GM15510 (cell line): ENCODE data around the gene NOP16.

ENCODE experiments used
- POLR2A ChIP-seq: IDR thresholded peaks from 3 replicates; pipeline ENCODE4 v1.6.1; 2011; ENCODE audit warnings: borderline replicate concordance; ENCODE audit not compliant: insufficient read length; ENCODE audit errors: extremely low read depth

Gene NOP16, protein sequence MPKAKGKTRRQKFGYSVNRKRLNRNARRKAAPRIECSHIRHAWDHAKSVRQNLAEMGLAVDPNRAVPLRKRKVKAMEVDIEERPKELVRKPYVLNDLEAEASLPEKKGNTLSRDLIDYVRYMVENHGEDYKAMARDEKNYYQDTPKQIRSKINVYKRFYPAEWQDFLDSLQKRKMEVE

DNA sequence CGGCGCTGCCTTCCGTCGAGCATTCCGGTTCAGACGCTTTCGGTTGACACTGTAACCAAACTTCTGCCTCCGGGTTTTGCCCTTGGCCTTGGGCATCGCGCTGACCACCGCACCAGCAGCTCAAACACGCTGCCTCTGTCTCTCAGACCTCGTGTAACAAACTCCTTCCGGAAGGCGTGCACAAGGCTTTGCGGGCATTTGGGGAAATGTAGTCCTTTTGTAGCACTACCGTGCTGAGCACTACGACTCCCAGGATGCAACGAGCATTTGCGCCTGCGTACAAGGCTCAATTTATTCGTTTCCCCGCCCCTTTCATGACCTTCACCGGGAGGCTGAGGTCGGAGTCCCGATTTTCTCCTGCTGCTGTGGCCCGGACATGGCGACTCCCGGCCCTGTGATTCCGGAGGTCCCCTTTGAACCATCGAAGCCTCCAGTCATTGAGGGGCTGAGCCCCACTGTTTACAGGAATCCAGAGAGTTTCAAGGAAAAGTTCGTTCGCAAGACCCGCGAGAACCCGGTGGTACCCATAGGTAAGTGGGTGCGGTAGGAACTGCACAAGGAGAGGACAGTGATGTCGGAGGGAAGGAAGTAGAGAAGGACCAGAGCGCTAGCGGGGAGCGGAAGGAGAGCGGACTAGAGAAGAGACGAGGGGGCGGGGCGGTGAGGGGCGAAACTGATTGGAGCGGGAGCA is at the start of gene NOP16, which contains the start of gene HIGD2A:
TSS of gene NOP16 (minus strand) at position 155 of the 691 bp plus-strand sequence. CDS start at position 96, 59 bp downstream.
TSS of gene HIGD2A (plus strand) at position 308 of the 691 bp plus-strand sequence. CDS start at position 377, 69 bp downstream.
- TF ChIP-seq POLR2A, result peak; percentile 79

DNA sequence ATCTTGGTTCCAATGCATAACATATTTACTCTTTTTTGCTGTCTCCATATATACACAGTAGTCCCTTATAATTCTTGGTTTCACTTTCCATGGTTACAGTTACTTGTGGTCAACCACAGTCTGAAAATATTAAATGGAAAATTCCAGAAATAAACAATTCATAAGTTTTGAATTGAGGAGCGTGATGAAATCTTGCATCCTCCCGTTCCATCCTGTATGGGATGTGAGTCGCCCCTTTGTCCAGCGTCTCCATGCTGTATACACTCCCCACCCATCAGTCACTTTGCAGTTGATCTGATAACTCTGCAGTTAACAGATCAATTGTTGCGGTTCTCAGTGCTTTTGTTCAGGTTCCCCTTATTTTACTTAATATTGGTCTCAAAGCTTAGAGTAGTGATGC is 48.3 kb upstream of the NOP16 start:
- no peak for TF ChIP-seq POLR2A

DNA sequence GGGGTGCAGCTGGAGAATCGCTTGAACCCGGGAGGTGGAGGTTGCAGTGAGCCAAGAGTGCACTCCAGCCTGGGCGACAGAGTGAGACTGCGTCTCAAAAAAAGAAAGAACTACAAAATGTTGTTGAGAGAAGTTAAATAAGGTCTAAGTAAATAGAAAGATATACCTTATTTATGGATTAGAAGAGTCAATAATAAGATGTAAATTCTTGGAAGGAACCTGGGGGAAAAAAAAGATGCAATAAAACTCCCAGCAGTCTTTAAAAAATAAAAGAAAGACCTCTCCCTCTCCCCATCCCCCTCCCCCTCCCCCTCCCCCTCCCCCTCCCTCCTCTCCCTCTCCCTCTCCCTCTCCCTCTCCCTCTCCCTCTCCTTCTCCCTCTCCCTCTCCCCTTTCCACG is 44.3 kb upstream of the NOP16 start:
- TF ChIP-seq POLR2A, result no peak

DNA sequence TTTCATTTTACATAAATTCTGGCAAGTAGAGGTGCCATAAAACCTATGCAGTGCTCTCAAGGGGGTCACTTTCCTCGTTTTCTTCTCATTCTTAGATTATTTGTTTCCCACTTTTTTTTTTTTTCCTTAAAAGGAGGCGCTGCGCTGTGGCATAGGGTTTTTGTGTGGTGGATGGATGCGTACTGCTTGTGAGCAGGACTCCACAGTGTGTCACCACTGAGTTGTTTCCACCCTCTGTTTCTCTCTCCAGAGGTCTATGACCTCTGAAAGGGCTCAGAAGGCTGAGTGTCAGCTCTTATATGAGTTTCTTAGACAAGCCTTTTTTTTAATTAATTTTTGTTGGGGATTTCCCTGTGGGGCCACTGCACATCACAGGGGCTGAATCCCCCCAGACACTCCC is 41.6 kb upstream of the NOP16 start:
- no peak for TF ChIP-seq POLR2A

DNA sequence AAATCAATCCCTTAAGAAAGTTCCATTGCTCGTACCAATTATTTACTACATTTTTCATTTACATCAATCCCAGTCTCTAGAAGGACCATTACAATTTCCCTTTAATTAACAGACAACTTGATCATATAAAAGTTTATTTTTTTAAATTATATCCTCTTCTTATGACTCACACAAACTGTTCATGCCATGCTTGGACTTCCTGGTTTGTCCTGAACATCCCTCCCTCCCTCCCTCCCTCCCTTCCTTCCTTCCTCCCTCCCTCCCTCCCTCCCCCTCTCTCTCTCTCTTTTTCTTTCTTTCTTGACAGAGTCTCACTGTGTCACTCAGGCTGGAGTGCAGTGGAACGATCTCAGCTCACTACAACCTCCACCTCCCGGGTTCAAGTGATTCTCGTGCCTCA is 39.6 kb upstream of the NOP16 start:
- TF ChIP-seq POLR2A, result no peak

DNA sequence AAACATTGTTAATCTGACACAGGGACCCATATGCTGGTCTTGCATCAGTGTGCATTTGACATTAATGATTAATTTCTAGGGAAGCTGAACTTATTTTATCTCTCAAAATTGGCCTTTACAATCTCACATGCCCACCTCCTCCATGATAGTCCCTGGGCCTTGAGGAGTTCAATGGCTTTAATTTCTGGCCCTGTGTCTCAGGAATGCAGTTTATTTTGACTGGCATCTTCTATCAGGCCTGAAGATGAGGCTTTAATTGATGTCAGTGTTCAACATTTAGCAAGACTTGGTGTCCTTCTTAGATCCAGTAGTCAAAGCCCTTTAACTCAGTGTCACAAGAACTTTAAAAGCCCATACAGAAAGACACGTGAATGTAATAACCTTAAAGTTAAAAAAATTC is 38.5 kb upstream of the NOP16 start:
- no peak for TF ChIP-seq POLR2A

DNA sequence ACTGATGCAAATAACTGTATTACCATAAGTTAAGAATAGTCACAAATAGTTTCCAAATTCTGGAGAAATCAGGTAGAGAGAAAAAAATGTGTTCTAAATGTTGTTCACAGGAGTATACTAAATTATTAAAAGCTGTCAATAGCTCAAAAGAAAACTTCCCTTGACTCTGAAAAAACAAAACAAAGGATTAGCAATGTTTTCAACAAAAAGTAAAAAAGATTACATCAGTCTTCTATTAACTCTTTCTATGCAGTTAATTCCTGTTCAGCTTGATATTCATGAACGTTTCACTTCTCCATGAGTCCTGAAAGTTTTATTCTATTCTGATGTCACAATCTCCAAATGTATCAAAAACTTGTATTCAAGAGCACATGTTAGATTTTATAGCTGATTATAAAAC is 37.4 kb upstream of the NOP16 start:
- TF ChIP-seq POLR2A, result no peak

DNA sequence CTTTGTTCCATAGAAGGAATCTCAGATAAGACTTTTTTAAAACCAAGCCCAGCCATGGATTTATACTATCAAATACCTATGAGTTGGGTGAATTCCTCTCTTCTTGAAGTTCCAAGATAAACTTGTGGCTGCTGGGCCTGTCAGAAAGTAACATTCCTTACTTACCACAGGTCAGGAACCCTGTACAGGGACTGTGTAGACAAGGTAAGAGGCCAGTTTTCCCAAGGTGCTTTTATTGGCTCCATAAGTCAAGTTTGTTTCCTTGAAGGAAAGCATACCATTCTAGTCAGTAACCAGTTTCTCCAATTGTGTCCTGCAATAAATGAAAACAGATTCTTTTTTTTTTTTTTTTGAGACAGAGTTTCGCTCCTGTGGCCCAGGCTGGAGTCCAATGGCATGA is 36.7 kb upstream of the NOP16 start:
- no peak for TF ChIP-seq POLR2A

DNA sequence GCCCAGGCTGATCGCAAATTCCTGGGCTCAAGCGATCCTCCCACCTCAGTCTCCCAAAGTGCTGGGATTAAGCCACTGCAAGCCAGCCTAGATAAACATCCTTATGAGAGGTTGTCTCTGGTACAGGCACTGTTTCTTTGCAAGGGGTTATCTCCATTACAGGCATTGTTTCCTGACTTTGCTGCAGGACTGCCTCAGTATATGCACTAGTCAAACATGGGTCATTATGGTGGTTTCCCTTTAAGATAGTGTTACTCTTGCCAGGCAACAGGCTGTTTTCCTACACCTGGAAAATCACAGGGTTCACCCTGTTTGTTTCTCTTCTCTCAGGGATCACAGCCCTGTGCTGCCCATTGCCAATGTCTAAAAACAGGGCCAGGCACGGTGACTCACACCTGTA is 35.8 kb upstream of the NOP16 start:
- TF ChIP-seq POLR2A, result no peak

DNA sequence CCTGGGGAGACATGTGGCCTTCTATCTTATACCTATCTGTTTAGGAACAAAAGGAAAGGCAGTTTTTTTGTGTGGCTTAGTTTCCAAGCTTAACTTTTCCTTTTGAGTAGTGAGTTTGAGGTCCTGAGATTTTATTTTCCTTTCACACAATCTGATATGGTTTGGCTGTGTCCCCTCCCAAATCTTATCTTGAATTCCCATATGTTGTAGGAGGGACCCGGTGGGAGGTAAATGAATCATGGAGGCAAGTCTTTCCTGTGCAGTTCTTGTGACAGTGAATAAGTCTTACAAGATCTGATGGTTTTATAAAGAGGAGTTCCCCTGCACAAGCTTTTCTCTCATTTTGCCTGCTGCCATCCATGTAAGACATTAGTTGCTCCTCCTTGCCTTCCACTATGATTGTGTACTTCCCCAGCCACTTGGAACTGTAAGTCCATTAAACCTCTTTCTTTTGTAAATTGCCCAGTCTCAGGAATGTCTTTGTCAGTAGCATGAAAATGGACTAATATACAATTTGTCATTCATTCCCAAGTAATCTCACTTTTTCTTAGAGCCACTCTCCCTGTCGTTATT is 32.7 kb upstream of the NOP16 start:
- no peak for TF ChIP-seq POLR2A

DNA sequence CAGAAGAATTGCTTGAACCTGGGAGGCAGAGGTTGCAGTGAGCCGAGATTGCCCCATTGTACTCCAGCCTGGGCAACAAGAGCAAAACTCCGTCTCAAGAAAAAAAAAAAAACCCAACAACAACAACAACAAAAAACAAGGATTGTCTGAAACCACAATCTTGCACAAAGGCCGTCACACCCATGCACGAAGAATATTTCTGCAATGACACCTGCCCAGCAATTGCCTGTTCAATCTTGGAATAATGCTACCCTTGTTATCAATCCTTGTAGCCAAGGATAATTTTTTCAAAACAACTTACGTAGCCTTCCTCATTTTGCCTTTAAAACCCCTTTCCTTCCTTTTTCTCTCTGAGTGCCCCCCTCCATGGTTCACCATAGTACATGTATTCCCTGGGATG is 31.7 kb upstream of the NOP16 start:
- TF ChIP-seq POLR2A, result no peak

DNA sequence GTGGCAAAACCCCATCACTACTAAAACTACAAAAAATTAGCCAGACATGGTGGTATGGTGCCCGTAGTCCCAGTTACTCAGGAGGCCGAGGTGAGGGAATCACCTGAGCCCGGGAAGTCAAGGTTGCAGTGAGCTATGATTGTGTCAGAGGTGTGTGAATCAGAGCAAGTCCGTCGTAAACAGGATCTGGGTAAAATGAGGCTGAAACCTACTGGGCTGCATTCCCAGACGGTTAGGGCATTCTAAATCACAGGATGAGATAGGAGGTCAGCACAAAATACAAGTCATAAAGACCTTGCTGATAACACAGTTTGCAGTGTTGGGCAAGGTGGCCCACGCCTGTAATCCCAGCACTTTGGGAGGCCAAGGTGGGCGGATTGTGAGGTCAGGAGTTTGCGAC is 29.9 kb upstream of the NOP16 start:
- TF ChIP-seq POLR2A, result no peak

DNA sequence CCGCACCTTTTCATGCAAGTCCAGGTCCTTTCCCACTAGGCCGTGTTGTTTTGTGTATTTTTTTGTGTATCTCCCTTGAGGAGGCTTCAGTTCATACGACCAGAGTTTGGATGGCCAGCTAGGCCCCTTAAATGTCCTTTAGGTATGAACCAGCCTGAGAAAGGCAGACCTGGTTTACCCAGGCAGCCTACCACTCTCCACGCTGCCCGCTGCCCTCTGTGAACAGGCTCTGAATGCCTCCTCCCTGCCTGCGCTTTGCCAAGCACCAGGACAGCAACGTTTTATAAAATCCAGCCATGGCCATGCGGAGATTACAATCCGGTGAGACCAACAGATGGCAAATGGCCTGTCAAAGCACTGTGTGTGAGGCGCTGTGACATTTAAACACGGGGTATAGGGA is 28.6 kb upstream of the NOP16 start:
- TF ChIP-seq POLR2A, result no peak

DNA sequence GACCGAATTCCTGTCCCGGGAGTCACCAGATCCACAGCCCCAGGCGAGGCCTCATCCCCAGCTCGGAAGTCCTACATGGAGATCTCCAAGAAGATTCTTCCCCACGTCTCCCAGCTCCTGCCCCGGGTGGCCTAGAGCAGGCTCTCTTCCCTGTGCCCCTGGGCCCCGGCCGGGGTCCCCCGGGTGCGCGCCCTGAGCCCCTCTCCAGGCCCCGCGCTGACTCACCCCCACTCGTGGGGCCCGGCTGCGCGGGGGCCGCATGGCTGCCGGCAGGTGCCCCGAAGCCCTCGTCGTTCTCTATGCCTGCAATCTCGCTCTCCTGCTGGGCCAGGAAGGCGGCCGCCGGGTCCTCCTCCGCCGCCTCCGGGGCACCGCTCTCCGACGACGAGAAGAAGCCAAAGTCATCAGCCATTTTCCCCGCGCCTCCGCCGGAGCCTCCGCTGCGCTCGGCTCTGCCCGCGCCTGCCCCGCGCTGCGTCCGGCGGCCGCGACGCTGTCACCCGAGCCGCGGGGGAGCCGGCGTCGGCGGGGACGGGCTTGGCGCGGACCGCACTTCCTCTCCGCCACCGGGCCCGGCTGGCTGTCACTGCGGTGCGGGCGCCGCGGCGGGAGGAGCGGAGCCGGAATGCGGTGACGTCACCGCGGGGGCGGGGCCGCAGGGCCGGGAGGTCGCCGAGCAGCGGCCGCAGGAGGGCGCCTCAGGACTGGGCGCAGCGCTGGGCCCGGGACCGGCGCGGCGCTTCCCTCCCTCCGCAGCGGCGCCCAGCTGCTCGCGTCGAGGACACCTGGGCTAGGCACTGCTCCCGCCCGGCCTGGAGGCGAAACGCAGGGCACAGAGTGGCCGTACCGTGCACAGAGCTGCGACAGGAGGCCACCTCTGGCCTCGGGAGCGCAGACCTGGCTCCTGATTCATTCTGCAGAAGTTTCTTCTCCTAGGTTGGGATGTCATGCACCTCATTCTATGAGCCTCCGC is 27.8 kb upstream of the NOP16 start, which contains the start of gene CLTB:
TSS of gene CLTB (minus strand) at position 588 of the 973 bp plus-strand sequence. CDS start at position 412, 176 bp downstream.
- TF ChIP-seq POLR2A, result peak; percentile 75

DNA sequence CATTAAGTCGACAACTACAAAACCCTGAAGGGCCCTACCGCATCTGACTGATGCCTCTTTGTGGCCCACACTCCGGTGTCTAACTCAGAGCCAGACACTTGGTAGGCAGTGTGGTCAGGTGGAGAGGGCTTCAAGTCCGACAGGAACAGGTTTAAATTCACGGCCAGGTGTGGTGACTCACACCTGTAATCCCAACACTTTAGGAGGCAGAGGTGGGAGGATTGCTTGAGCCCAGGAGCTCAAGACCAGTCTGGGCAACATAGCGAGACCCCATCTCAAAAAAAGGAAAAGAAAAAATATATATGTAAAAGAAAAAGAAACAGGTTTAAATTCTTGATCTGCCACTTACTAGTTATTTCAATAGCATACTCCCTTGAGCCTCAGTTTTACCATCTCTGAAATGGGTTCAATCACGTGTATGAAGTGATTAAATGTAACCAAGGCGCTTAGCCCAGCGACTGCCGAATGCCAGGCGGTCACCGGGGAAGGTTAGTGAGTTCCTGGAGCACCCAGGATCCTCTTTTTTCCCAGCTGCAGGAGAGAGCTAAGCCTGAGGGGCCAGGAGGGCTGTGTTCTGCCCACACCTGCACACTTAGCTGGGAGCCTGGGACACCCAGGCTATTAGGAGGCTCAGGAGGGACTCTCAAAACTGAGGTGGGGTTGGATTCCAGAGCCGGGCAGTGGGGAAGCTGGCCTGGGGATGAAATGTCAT is 27.0 kb upstream of the NOP16 start:
- no peak for TF ChIP-seq POLR2A

DNA sequence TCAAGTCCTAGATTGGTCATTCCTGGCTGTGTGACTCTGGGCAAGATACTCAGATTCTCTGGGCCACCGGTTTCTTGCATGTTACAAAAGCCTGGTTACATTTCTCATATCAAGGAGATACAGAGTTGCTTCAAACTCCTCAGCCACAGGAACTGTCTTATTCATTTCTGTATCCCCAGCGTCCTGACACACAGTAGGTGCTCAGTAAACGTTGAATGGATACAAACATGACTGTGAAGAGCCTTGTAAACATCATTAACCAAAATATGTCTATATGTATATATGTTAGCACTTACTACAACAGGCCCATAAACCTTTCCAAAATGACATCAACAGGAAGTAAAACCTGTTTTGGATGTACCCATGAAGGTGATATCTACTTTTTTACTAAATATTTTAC is 26.3 kb upstream of the NOP16 start:
- TF ChIP-seq POLR2A, result no peak
